ENCODE measurements around the gene F13B.

GRCh38 chr1:197029749-197030148, 37.3 kb downstream of the F13B start:
- no peak for TF ChIP-seq CTCF (IDR thresholded peaks at IDR 0.05 in 2 of 3, conservative IDR thresholded peaks at IDR 0.05 in 1 of 3; ENCODE audit: borderline replicate concordance in 1 of 3, insufficient read depth in 1 of 3, low read depth in 2 of 3, low read length in 2 of 3)
- no peak for TF ChIP-seq POLR2A (IDR thresholded peaks at IDR 0.05; ENCODE audit: borderline replicate concordance, extremely low read depth, insufficient read depth, insufficient read length)
- TF ChIP-seq ELF1 (IDR thresholded peaks at IDR 0.05; ENCODE audit: borderline replicate concordance, low read depth), result no peak
- TF ChIP-seq SRF (IDR thresholded peaks at IDR 0.05; ENCODE audit: low read depth), result no peak
- TF ChIP-seq REST (IDR thresholded peaks at IDR 0.05; ENCODE audit: low read depth), result no peak
- TF ChIP-seq EZH2 (IDR thresholded peaks at IDR 0.05), result no peak
- TF ChIP-seq RAD21 (IDR thresholded peaks at IDR 0.05; ENCODE audit: low read depth), result no peak
- no peak for TF ChIP-seq YY1 (IDR thresholded peaks at IDR 0.05; ENCODE audit: extremely low read depth, insufficient replicate concordance, low read depth, low read length)
- no peak for TF ChIP-seq ATF3 (IDR thresholded peaks at IDR 0.05)

Measured in HCT116 (cell line).